ENCODE results near the gene DDX19B.
"Not testable (repeated sequence)": the region's sequence is repeated elsewhere in the genome, so short reads cannot be mapped to it uniquely, and the experiment has no call there.

DDX19B gene

GRCh38 chr16:70298988-70299938, at the start of gene DDX19B:
TSS of gene DDX19B (plus strand) at chr16:70299186. CDS start at chr16:70299298, 112 bp downstream.
- peak; percentile 12 to 23 for DNase-seq (ENCODE audit: low read depth in 2 of 2, low spot score in 1 of 2)

DNA sequence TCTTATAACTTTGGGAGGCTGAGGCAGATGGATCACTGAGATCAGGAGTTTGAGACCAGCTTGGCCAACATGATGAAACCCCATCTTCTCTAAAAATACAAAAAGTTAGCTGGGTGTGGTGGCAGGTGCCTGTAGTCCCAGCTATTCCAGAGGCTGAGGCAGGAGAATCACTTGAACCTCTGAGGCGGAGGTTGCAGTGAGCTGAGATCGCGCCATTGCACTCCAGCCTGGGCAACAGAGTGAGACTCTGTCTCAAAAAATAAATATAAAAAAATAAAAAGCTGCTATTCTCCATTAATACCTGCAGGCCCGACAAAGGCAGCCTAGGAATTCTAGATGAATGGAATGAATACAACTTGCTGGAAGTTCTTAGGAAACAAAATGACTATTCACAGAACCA, 49.3 kb upstream of the DDX19B start:
- DNase-seq (ENCODE audit: low read depth in 2 of 2, low spot score in 1 of 2), result not testable (repeated sequence)

DNA sequence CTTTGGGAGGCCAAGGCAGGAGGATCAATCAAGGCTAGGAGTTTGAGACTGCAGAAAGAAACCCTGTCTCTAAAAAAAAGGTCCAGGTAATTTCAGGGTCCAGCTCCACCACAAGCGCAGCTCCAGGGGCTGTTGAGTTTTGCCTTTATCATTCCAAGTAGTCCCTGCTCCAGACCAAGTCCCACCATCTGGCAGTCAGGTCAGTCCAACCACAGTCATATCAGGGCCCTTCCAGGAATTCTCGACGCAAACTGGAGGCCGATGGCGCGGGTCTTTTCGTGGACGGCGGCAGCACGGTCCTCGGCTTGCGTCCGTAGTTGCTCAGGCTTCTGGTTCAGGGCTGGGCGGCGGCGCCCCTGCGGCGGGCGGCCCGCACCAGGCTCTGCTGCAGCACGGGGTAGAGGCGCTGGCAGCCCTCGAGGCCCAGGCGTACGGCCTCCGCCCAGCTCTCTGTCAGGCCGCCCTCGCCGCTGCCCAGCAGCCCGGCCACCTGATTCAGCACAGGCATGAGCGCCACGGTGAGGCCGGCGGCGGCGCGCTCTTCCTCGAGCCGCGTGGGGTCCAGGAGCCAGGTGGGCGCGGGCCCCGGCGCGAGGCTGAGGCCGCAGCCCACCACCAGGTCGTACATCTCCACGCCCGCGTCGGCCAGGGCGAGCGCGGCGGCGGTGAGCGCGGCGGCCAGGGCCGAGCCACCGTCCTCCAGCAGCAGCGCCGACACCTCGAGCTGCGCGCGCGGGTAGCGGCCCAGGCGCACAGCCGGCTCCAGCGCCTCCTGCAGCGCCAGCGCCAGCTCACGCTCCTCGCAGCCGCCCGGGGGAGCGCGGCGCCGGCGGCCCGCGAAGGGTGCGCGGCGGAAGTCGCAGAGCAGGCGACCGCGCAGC, 48.0 kb upstream of the DDX19B start:
- no peak for DNase-seq (ENCODE audit: low read depth in 2 of 2, low spot score in 1 of 2)

GRCh38 chr16:70251629-70252354, 47.2 kb upstream of the DDX19B start, which contains the start of gene EXOSC6:
TSS of gene EXOSC6 (minus strand) at chr16:70251940. CDS start at chr16:70251900, 40 bp downstream.
- peak; percentile 53 to 87 for DNase-seq (ENCODE audit: low read depth in 2 of 2, low spot score in 1 of 2)

DNA sequence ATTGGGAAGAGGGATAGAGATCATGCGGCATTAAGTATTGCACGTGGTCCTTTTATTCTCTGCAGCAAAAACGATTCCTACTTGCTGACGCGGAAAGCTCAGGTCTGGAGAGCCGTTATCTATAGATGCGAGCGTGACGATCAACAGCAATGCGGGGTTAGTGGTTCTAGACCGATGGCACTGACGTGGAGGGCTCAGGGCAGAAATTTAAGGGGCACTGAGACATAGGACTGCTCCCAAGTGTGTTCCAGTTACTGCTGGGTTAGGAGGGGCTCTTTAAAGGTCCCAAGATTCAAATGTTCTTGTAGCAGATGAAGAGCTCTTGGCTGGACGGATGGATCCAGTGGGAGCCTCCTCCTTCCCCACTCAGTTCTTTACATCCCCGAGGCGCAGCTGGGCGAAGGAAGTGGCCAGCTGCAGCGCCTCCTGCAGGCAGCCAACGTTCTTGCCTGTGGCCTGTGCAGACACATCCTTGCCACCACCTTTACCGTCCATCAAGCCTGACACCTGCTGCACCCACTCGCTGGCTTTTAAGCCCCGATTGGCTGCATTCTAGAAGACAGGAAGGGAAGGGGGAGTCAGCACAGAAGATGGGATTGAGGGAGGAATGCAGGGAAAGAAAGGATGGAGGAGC, 46.5 kb upstream of the DDX19B start:
- DNase-seq (ENCODE audit: low read depth in 2 of 2, low spot score in 1 of 2), result no peak

DNA sequence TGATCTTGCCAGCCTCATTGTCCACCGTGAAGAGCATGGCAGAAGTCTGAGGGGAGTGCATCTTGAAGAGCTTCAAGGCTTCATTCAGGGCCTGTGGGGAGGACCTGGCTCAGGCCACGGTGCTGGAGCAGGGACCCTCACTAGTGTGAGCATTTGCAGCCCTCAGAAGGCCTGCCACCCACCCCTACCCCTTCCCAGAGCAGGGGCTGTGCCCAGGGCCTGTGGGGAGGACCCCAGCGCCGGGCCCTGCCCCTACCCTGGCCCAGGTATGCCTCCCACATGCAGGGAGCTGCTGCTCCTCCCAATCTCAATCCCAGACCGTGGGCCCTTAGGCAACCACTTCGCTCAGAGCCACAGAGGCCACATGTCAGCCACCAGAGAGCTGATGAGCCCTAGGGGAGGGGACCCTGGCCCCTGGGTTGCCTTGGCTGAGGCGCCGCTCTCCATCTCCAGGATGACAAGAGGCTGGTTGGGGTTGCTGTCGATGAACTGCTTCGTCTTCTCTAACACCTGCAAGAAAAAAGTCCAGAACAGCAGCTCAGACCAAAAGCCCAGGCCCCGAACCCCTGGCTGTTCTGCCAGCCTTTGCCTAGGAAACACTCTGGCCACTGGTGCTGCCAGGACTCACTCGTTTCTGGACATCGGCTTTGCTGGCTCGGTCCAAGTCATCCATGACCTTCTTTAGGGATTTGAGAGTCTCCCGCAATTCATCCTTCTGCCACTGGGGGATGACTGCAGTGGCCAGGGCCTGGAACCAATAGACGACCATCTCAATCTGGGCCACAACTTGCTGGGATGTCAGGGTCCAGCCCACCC, 45.5 kb upstream of the DDX19B start:
- DNase-seq (ENCODE audit: low read depth in 2 of 2, low spot score in 1 of 2), result no peak

- no peak for DNase-seq (ENCODE audit: low read depth in 2 of 2, low spot score in 1 of 2)
These were observed 44.6 kb upstream of the DDX19B start for GRCh38 chr16:70254180-70254964.

- no peak for DNase-seq (ENCODE audit: low read depth in 2 of 2, low spot score in 1 of 2)
These were observed 44.1 kb upstream of the DDX19B start for GRCh38 chr16:70254965-70255286.

GRCh38 chr16:70255574-70255973, 43.4 kb upstream of the DDX19B start:
- no peak for DNase-seq (ENCODE audit: low read depth in 2 of 2, low spot score in 1 of 2)

DNA sequence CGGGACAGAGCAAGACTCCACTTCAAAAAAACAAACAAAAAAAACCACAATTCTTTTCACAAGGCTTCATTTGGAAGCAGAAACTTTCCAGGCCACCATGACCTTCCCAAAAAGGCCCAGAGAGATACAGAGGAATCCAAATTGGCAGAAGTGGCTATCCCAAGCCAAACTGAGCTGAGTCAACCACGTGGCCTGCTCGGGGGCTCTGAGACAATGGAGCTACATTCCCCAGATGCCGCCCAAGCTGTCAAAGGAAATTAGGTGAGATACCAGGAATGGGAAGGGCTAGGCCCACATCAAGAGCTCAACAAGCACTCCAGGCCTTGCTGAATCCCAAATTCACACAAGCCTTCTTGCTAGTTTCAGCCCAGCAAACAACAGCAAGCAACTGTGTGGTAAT, 41.6 kb upstream of the DDX19B start:
- DNase-seq (ENCODE audit: low read depth in 2 of 2, low spot score in 1 of 2), result no peak

GRCh38 chr16:70258065-70258464, 40.9 kb upstream of the DDX19B start:
- no peak for DNase-seq (ENCODE audit: low read depth in 2 of 2, low spot score in 1 of 2)

DNA sequence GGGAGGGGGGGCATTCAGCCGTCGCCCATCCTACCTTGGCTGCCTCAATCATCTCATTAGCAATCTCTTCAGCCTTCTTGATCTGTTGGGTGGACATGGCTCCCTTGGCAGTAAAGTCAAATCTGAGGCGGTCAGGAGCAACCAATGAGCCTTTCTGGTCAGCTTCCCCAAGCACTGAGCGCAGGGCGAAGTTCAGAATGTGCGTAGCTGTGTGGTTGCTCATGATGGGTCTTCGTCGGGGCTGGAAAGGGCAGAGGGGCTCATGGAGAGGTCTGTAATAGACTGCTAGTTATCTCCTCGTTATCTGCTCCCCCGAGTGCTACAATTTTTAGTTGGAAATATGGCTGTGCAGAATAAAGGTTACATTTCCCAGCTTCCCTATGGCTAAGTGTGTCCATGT, 40.0 kb upstream of the DDX19B start:
- DNase-seq (ENCODE audit: low read depth in 2 of 2, low spot score in 1 of 2), result no peak

GRCh38 chr16:70259903-70260302, 39.1 kb upstream of the DDX19B start:
- not testable (repeated sequence) for DNase-seq (ENCODE audit: low read depth in 2 of 2, low spot score in 1 of 2)

DNA sequence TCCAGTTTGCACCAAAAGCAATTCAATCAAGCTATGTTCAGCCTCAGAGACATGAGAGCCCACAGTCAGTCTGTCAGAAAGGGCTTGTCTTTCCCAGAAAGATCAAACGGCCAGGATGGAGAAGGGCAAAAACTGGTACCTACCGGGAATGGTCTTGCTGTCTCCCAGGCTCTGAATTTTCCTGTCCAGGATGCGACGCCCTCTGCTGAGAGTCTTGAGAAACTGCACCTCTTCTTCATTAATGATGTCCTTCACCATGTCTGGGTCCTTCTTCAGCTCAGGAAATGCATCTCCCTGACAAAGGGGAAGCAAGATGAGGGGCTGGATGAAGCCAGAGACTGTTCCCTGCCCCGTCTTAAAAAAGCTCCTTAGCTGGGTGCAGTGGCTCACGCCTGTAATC, 31.5 kb upstream of the DDX19B start:
- no peak for DNase-seq (ENCODE audit: low read depth in 2 of 2, low spot score in 1 of 2)

DNA sequence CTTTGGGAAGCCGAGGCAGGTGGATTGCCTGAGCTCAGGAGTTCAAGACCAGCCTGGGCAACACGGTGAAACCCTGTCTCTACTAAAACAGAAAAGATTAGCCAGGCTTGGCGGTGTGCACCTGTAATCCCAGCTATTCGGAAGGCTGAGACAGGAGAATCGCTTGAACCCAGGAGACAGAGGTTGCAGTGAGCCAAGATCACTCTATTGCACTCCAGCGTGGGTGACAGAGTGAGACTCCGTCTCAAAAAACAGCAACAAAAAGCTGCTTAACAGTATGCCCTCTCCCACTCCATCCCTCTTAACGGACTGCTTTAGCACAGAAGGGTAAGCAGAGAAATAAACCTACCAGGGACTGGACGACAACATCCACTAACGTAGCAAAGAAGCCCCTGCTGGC, 31.1 kb upstream of the DDX19B start:
- not testable (repeated sequence) for DNase-seq (ENCODE audit: low read depth in 2 of 2, low spot score in 1 of 2)

- DNase-seq (ENCODE audit: low read depth in 2 of 2, low spot score in 1 of 2), result no peak
These were observed 29.5 kb upstream of the DDX19B start for GRCh38 chr16:70269471-70269870.

DNA sequence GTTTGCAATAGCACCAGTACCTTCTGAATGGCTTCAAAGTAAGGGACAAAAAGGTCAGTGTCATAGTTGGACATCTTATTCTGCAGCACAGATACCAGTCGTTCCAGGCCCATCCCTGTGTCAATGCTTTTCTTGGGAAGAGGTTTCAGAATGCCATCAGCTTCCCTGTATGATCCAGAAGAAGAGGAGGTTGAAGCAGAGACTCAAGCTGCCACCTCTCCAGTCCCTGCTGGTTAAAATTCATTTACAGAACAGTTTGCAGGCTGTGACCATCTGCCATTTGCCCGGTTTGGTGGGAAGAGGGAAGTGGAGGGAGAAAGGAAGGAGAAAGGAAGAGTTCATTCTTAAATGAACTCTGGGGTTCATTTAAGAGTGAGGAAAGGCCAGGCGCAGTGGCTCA, 28.8 kb upstream of the DDX19B start:
- DNase-seq (ENCODE audit: low read depth in 2 of 2, low spot score in 1 of 2), result no peak

- DNase-seq (ENCODE audit: low read depth in 2 of 2, low spot score in 1 of 2), result no peak
These were observed 27.3 kb upstream of the DDX19B start for GRCh38 chr16:70271696-70272095.

GRCh38 chr16:70276392-70276791, 22.6 kb upstream of the DDX19B start:
- no peak for DNase-seq (ENCODE audit: low read depth in 2 of 2, low spot score in 1 of 2)

Data from stimulated activated CD8-positive, alpha-beta memory T cell treated with anti-CD3 and anti-CD28 coated beads, Interleukin-4, amount 100 ng/mL, for 1 hour (primary cell).